RKO (cell line): ENCODE measurements around the gene APOL2.
"Not testable (repeated sequence)": the region's sequence is repeated elsewhere in the genome, so short reads cannot be mapped to it uniquely, and the experiment has no call there.

ENCODE experiments used
- DNase-seq: peaks from one replicate; pipeline ENCODE4 v3.0.0-alpha.2; 2016; ENCODE audit warnings: low spot score

Gene APOL2

GRCh38 chr22:36239401-36240171 is at the start of gene APOL2:
APOL2 (minus strand) TSS chr22:36239527; CDS start chr22:36233162, 6,365 bp downstream.
- peak; percentile 97 for DNase-seq

- no peak for DNase-seq
Observed at GRCh38 chr22:36288571-36289405, 49.5 kb upstream of the APOL2 start.

GRCh38 chr22:36287881-36288515 is 48.7 kb upstream of the APOL2 start:
- DNase-seq: no peak

GRCh38 chr22:36286096-36286957 is 47.0 kb upstream of the APOL2 start:
- DNase-seq: peak; percentile 72

- no peak for DNase-seq
Observed at GRCh38 chr22:36285545-36285944, 46.2 kb upstream of the APOL2 start.

- DNase-seq: no peak
Observed at GRCh38 chr22:36285017-36285416, 45.7 kb upstream of the APOL2 start.

- DNase-seq: no peak
Observed at GRCh38 chr22:36284171-36284571, 44.8 kb upstream of the APOL2 start.

- DNase-seq: no peak
Observed at GRCh38 chr22:36282328-36282831, 43.1 kb upstream of the APOL2 start.

GRCh38 chr22:36281781-36282327 is 42.5 kb upstream of the APOL2 start:
- no peak for DNase-seq

GRCh38 chr22:36280379-36280778 is 41.1 kb upstream of the APOL2 start:
- DNase-seq: no peak

- no peak for DNase-seq
Observed at GRCh38 chr22:36279219-36279666, 39.9 kb upstream of the APOL2 start.

- peak; percentile 57 for DNase-seq
Observed at GRCh38 chr22:36277482-36278291, 38.4 kb upstream of the APOL2 start.

GRCh38 chr22:36274531-36274930 is 35.2 kb upstream of the APOL2 start:
- DNase-seq: no peak

GRCh38 chr22:36271951-36272350 is 32.6 kb upstream of the APOL2 start:
- DNase-seq: not testable (repeated sequence)

- not testable (repeated sequence) for DNase-seq
Observed at GRCh38 chr22:36271231-36271630, 31.9 kb upstream of the APOL2 start.

GRCh38 chr22:36267896-36268485 is 28.7 kb upstream of the APOL2 start:
- DNase-seq: no peak

GRCh38 chr22:36267058-36267457 is 27.7 kb upstream of the APOL2 start:
- DNase-seq: no peak

GRCh38 chr22:36263886-36264664 is 24.7 kb upstream of the APOL2 start:
- not testable (repeated sequence) for DNase-seq

GRCh38 chr22:36263216-36263673 is 23.9 kb upstream of the APOL2 start:
- not testable (repeated sequence) for DNase-seq
